IPS DF 6.9 (cell line): ENCODE results near the gene SENP8.

Source experiments
- DNase-seq: peaks from one replicate; pipeline ENCODE4 v3.0.0-alpha.2; 2013; ENCODE audit warnings: low read depth, low spot score
- H3K27ac ChIP-seq: one replicate; pipeline ENCODE4 v1.5.1; 2013; ENCODE audit warnings: low read length, control low read depth
- H3K27me3 ChIP-seq: 2 replicates; pipeline ENCODE4 v1.6.1; 2013; ENCODE audit warnings: mild to moderate bottlenecking, low read length; ENCODE audit not compliant: control insufficient read depth, insufficient read depth
- H3K36me3 ChIP-seq: 2 replicates; pipeline ENCODE4 v1.6.1; 2013; ENCODE audit warnings: low read length; ENCODE audit not compliant: control insufficient read depth, insufficient read depth
- H3K4me1 ChIP-seq: 2 replicates; pipeline ENCODE4 v1.6.1; 2013; ENCODE audit warnings: low read length; ENCODE audit not compliant: control insufficient read depth, insufficient read depth
- H3K4me3 ChIP-seq: 2 replicates; pipeline ENCODE4 v1.5.1; 2013; ENCODE audit warnings: mild to moderate bottlenecking, low read length
- H3K9me3 ChIP-seq: 2 replicates; pipeline ENCODE4 v1.6.1; 2013; ENCODE audit warnings: low read length, inconsistent platforms; ENCODE audit not compliant: control insufficient read depth, insufficient read depth
- whole genome bisulfite sequencing: extraction: QIAGEN DNeasy Blood & Tissue Kit; methylation state at CpG from one replicate; pipeline ENCODE4 v1.1.7; 2013; ENCODE audit warnings: mixed read lengths, missing lambda C conversion rate; ENCODE audit not compliant: insufficient read length, insufficient coverage; 5-methylcytosine and 5-hydroxymethylcytosine counted together

Gene SENP8

DNA sequence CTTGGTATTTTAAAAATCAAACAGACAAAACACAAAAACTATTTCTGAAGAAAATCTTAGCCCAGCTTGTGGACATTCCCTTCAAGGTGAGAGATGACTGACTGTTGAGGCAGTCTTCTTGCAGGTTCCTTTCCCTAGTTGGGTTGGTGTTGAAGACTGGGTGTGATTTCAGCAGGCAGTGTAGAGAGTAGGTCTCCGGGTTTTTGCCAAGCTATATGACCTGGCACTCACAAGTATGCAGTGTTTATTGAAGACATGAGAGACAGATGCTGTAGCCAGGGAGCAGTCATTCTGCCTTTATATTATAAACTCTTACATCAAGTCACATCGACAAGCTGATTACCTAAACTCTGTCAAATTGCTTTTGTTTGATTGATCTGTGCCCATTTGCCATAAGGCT, 17.5 kb downstream of the SENP8 start:
- Histone ChIP-seq H3K4me3 (no peak overlapping the region), H3K27ac (no peak overlapping the region), H3K27me3 (no peaks in the 10 kb centered on the region), H3K36me3 (no peaks in the 10 kb centered on the region), H3K4me1 (no peaks in the 10 kb centered on the region), H3K9me3 (no peaks in the 10 kb centered on the region)
- no CpG with 5 or more reads among the region's 2 CpGs for WGBS
- DNase-seq: no peak

DNA sequence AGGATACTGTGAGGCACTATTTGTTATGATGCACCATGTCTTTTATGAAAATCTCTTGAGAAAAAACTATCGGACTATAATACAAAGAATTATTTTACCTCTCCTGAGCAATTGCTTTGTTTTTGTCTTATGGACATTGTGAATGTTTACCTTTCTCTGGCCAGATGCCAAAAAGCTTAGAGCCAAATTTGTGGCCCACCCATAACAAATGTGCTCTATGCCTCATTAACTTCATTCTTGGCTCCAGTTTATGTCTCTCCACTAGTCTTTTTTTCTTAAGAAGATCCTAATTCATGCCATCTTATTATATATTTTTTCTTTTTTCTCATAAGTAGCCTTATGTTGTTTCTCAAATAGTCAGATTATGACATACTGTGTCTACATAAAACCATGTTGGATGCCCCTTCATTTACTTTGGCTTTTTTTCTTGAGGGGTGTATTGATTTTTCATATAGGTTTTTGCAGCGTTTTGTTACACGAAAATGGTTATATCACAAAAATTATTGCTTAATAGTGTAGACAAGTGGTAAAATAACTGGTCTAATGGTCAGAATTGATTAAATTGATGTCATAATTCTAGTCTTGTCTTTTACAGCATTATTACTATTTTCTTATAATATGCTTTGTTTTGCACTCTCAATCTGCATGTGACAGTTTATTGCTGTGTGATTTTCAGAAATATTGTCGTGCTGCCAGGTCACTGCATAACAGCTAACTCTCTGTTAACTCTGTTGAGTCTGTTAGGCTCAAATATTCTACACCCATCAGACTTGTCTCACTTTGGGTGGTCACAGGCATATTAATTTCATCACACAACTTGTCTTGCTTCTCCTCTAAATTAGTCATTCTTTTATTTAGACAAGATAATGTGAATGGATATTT, 18.2 kb downstream of the SENP8 start:
- DNase-seq: no peak
- H3K9me3 ChIP-seq: no peaks in the 10 kb centered on the region
- no CpG with 5 or more reads among the region's 4 CpGs for WGBS
- H3K27me3 ChIP-seq: no peaks in the 10 kb centered on the region
- H3K4me3 ChIP-seq: no peak overlapping the region
- H3K36me3 ChIP-seq: no peaks in the 10 kb centered on the region
- H3K4me1 ChIP-seq: no peaks in the 10 kb centered on the region
- no peak overlapping the region for H3K27ac ChIP-seq

DNA sequence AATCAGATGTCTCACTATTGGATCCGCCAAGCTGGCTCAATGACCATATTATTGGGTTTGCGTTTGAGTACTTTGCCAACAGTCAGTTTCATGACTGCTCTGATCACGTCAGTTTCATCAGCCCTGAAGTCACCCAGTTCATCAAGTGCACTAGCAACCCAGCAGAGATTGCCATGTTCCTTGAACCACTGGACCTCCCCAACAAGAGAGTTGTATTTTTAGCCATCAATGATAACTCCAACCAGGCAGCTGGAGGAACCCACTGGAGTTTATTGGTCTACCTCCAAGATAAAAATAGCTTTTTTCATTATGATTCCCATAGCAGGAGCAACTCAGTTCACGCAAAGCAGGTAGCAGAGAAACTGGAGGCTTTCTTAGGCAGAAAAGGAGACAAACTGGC, 21.5 kb downstream of the SENP8 start:
- Histone ChIP-seq H3K9me3 (no peaks in the 10 kb centered on the region), H3K4me1 (no peaks in the 10 kb centered on the region), H3K36me3 (no peaks in the 10 kb centered on the region)

DNA sequence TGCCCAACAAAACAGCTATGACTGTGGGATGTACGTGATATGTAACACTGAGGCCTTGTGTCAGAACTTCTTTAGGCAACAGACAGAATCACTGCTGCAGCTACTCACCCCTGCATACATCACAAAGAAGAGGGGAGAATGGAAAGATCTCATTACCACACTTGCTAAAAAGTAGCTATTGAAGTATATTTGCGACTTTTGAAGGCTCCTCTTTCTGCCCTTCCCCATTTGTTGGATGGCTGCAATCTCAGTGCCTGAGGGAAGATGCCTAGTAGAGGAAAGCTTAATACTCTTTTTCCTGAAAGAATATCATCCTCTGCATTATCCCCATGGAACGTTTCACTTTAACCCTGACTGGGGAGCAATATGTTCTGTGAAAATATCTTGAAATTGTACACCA, 21.9 kb downstream of the SENP8 start:
- no peak for DNase-seq
- H3K4me3 ChIP-seq: no peak overlapping the region
- no peaks in the 10 kb centered on the region for H3K27me3 ChIP-seq
- no peaks in the 10 kb centered on the region for H3K9me3 ChIP-seq
- H3K36me3 ChIP-seq: no peaks in the 10 kb centered on the region
- H3K27ac ChIP-seq: no peak overlapping the region
- no CpG with 5 or more reads among the region's 3 CpGs for WGBS
- no peaks in the 10 kb centered on the region for H3K4me1 ChIP-seq

More for the DNA sequence above, 21.5 kb downstream of the SENP8 start:
- Histone ChIP-seq H3K4me3 (no peak overlapping the region), H3K27ac (no peak overlapping the region), H3K27me3 (no peaks in the 10 kb centered on the region)
- DNase-seq: no peak
- no CpG with 5 or more reads among the region's 4 CpGs for WGBS

DNA sequence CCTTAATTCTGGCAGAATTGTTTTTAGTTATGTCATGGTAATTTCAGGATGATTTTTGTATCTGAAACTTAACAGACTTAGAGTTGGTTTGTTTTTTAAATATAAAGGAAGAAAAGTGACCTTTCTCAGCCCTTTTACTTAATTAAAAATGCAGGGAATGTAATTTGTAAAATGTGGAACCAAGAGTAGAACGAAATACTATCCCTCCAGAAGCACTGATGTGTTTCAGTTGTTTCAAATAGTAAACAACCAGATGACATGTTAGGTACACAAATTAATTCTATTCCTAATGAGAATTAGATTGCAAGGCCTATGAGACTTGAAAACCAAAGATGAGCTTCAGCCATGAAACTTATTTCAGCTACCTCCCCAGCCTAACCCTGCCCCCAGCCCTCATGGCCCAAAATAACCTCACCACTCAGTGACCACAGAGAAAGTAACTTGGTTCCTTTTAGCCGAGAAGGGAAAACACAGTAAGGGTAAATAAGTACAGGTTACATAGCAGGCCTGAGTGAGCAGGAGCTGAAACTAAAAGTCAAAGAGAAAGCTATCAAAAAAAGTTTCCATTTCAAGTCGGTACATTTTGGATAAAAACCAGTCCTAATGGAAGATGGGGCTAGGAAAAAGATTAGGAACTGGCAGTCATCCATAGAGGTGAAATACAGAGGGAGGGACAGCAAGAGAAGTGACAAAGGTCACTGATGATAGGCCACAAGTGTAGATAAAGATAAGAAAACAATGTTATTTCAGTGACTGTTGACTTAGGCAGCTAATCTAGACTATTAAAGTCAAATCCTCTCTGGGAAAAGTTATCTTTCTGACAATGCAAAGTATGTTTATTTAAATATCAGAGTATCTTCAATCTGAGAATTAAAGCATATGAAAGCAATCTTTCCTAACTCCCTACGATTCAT, 23.2 kb downstream of the SENP8 start:
- Histone ChIP-seq H3K4me1 (no peaks in the 10 kb centered on the region), H3K27ac (no peak overlapping the region), H3K36me3 (no peaks in the 10 kb centered on the region), H3K9me3 (no peaks in the 10 kb centered on the region), H3K27me3 (no peaks in the 10 kb centered on the region), H3K4me3 (no peak overlapping the region)
- DNase-seq: no peak
- no CpG with 5 or more reads among the region's 4 CpGs for WGBS

DNA sequence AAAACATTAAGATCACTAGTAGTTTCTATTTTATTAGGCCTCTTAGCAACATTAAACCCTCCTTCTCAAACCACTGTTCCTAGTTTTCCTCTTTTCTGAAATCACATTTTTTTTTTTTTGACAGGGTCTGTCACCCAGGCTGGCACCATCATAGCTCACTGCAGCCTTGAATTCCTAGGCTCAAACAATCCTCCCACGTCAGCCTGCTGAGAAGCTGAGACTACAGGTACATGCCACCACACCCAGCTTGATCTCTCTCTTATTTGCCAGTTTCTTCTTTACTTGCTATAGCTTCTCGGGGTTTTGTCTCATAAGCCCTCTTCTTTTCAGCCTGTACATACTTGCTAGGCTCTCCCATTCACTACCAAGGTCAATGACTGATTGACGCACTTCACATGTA, 28.0 kb downstream of the SENP8 start:
- WGBS: no CpG with 5 or more reads among the region's 3 CpGs

DNA sequence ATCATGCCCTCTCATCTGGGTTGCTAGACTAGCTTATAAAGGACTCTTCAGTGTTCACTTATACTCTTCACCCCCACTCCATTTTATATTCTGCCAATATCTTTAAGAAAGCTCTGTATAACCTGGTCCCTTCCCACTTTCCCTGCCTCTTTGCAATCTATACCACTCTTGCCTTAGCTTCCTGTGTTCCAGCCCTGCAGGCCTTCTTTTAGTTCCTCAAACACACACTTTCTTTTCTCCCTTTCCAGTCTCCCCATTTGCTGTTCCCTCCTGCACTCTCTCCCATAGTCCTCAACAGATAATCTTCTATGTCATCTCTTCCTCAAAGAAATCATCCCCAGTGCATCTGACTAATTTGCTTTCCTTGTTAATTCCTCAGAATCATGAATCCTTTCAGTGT, 28.7 kb downstream of the SENP8 start:
- H3K36me3 ChIP-seq: no peaks in the 10 kb centered on the region

More for the DNA sequence above, 28.0 kb downstream of the SENP8 start:
- H3K27me3 ChIP-seq: no peaks in the 10 kb centered on the region
- H3K9me3 ChIP-seq: no peaks in the 10 kb centered on the region
- no peak for DNase-seq
- no peaks in the 10 kb centered on the region for H3K36me3 ChIP-seq
- H3K27ac ChIP-seq: no peak overlapping the region
- no peaks in the 10 kb centered on the region for H3K4me1 ChIP-seq
- no peak overlapping the region for H3K4me3 ChIP-seq

DNA sequence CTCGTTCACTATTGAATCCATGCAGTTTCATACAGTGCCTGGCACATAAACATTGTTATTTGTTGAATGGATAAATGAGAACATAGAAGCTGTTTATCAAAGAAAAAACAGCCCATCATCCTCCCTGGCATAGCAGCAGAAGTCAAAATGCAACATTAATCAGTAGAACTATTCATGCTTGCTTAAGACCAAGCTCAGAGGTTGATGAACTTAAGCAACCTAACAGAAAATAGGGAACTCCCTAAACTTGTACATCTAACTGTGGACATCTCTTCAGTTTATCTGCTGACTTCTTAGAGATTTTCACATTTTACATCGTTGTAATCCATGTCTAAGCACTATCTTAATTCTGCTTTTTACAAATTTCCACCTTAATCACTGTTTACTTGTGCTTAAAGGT, 29.2 kb downstream of the SENP8 start:
- H3K27ac ChIP-seq: no peak overlapping the region
- no peak overlapping the region for H3K4me3 ChIP-seq
- no CpG with 5 or more reads among the region's 2 CpGs for WGBS
- H3K4me1 ChIP-seq: no peaks in the 10 kb centered on the region
- no peaks in the 10 kb centered on the region for H3K36me3 ChIP-seq
- no peak for DNase-seq
- H3K27me3 ChIP-seq: no peaks in the 10 kb centered on the region
- H3K9me3 ChIP-seq: no peaks in the 10 kb centered on the region

More for the DNA sequence above, 28.7 kb downstream of the SENP8 start:
- Histone ChIP-seq H3K4me3 (no peak overlapping the region), H3K9me3 (no peaks in the 10 kb centered on the region), H3K27ac (no peak overlapping the region), H3K4me1 (no peaks in the 10 kb centered on the region), H3K27me3 (no peaks in the 10 kb centered on the region)
- DNase-seq: no peak

DNA sequence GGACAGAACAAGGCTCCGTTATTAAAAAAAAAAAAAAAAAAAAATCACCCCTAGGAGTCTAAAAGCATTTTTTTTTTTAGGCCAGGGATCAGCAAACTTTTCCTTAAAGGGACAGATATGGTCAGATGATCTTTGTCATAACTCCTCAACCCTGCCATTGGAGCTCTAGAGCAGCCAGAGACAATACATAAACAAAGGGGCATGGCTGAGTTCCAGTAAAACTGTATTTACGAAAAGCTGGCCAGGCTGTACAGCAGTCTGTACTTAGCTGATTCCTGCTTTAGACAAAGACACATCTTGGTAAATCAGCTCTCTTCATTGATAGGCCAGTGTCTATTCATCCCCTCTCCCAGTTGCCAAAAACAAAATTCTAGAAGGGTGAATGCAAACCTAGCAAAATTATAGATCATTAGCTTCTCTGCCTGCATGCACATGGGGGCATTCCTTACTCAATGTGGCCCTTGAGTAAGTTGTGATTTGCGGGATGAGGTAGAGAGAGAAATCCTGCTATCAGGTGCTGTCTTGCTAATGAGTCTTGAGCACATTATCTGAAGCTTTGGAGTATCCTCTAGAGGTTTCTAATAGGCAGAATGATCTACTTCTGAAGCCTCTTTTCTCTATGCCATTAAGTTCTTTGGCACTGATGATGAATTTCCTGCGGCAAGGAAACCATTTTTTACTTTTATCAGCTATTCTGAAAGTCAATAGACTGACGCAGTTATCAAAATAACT, 35.2 kb downstream of the SENP8 start:
- no peaks in the 10 kb centered on the region for H3K27me3 ChIP-seq
- H3K4me1 ChIP-seq: no peaks in the 10 kb centered on the region

DNA sequence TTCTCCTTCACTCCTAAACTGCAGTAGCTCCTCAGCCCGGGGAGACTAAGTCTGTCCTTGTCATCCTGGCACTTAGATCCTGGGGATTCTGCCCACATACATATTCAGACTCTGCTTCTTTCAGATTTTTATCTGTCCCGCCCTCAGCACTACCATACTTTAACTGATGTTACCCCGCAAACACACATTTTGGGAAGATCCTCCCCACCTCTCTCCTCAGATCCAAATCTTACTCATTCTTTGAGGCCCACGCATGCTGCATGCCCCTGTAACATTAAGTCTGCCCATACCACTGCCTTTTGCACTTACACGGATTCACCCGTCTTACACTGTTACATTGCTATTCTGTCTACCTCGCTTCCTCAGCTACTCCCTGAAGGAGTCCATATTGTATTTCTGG, 36.1 kb downstream of the SENP8 start:
- Histone ChIP-seq H3K27me3 (no peaks in the 10 kb centered on the region), H3K4me3 (no peak overlapping the region), H3K9me3 (no peaks in the 10 kb centered on the region), H3K36me3 (no peaks in the 10 kb centered on the region), H3K27ac (no peak overlapping the region), H3K4me1 (no peaks in the 10 kb centered on the region)
- no peak for DNase-seq
- WGBS: no CpG with 5 or more reads among the region's 7 CpGs

More for the DNA sequence above, 35.2 kb downstream of the SENP8 start:
- no CpG with 5 or more reads among the region's 5 CpGs for WGBS
- no peak for DNase-seq
- Histone ChIP-seq H3K36me3 (no peaks in the 10 kb centered on the region), H3K27ac (no peak overlapping the region), H3K9me3 (no peaks in the 10 kb centered on the region), H3K4me3 (no peak overlapping the region)
